NOMO-1 treated with DMSO at 0.1 percent for 48 hours (cell line): ENCODE results near the gene SLAIN1.

Experiments used
- DNase-seq: peaks from one replicate; lab custom pipeline; 2025; ENCODE audit not compliant: unreplicated experiment; lab: John Stamatoyannopoulos, UW

Gene SLAIN1

GRCh38 chr13:77751513-77752456 lies 54.3 kb downstream of the SLAIN1 start:
- peak; percentile 36 for DNase-seq

GRCh38 chr13:77752512-77753069 lies 55.1 kb downstream of the SLAIN1 start:
- DNase-seq: no peak

- no peak for DNase-seq
These were observed 63.4 kb downstream of the SLAIN1 start for GRCh38 chr13:77760893-77761292.

GRCh38 chr13:77767413-77767812 lies 69.9 kb downstream of the SLAIN1 start:
- peak; percentile 16 for DNase-seq

GRCh38 chr13:77774181-77774580 lies 76.7 kb downstream of the SLAIN1 start:
- DNase-seq: no peak

GRCh38 chr13:77776704-77777103 lies 79.2 kb downstream of the SLAIN1 start:
- no peak for DNase-seq

- DNase-seq: peak; percentile 85
These were observed 82.2 kb downstream of the SLAIN1 start for GRCh38 chr13:77779552-77780272.

GRCh38 chr13:77781808-77782207 lies 84.3 kb downstream of the SLAIN1 start:
- DNase-seq: no peak

GRCh38 chr13:77784515-77784914 lies 87.0 kb downstream of the SLAIN1 start:
- DNase-seq: no peak

- no peak for DNase-seq
These were observed 89.3 kb downstream of the SLAIN1 start for GRCh38 chr13:77786695-77787287.

- peak; percentile 76 for DNase-seq
These were observed 91.9 kb downstream of the SLAIN1 start for GRCh38 chr13:77789376-77789775.

GRCh38 chr13:77800219-77800618 lies 102.7 kb downstream of the SLAIN1 start:
- DNase-seq: no peak

GRCh38 chr13:77806518-77806917 lies 109.0 kb downstream of the SLAIN1 start:
- no peak for DNase-seq

GRCh38 chr13:77807431-77808135 lies 110.1 kb downstream of the SLAIN1 start:
- DNase-seq: no peak

GRCh38 chr13:77810430-77810829 lies 112.9 kb downstream of the SLAIN1 start:
- peak; percentile 67 for DNase-seq

- DNase-seq: no peak
These were observed 113.4 kb downstream of the SLAIN1 start for GRCh38 chr13:77810878-77811277.

GRCh38 chr13:77811381-77811780 lies 113.9 kb downstream of the SLAIN1 start:
- peak; percentile 21 for DNase-seq

GRCh38 chr13:77811981-77812380 lies 114.5 kb downstream of the SLAIN1 start:
- DNase-seq: no peak
